Stimulated activated CD4-positive, alpha-beta T cell treated with anti-CD3 and anti-CD28 coated beads, Interleukin-1b, Interleukin-23, amount 100 ng/mL, for 48 hours (primary cell): ENCODE measurements around the gene TLL1.

Experiments used
- DNase-seq: peaks from one replicate; pipeline ENCODE4 v3.0.0-alpha.2; 2020

The TLL1 gene

DNA sequence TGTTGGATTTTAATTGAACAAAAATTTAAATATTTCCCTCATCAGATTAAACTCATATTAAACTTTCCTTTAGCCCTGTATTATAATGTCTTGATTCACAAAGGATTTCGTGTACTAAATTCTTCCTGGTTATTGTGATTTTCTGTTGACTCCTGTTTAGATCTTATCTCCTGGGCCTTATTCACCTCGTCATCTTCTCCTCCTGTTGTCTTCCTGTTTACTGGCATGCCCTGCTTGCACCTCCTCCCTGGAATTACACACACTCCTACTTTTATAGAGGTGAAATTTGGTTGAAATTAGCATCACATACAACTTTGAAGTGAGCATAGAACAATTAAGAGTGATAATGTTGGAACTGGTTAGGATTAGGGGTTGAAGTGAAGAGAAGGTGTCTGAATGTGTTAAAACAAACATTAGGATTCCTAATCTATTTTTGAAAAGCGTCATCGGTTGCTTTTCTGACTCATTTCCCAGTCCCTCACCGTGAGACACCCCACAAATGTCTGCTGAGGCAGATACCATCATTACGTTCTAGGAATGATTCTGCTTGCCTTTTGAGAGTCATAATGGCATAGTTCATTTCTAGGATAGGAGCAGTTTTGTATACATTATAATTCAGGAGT is 32.5 kb downstream of the TLL1 start:
- no peak for DNase-seq

DNA sequence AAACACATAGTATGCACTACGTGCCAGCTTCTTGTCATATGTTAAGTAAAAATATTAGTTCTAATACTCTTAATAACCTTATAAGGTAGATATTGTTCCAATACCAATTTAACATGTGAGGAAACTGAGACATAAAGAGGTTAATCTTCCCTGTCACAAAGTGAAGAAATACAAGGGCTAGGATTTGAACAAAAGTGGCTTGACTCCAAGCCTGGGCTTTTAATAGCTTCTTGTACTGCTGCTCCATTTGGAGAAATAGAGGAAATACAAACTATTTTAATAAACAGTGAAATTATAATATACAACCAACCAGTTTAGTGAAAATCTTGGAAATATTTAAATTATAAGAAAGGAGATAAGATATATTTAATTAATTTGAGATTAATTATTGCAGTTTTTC is 33.2 kb downstream of the TLL1 start:
- DNase-seq = no peak

DNA sequence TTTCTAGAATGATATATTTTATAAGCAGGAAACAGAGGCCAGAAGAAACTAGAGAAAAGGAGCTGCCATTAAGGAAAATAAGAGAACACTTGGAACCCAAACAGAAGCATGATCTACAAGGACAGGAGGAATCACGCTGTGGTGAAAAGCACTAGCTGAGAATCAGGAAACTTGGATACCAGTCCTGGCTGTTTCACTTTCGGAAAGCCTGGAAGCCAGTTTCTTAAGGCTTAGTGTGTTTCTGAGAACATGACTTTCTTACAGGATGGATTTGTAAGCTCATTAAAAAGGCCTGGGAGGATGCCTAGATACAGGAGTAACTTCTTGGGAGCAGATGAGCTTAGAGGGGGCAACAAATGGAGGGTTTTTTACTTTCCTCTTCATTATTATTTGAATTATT is 36.9 kb downstream of the TLL1 start:
- no peak for DNase-seq

DNA sequence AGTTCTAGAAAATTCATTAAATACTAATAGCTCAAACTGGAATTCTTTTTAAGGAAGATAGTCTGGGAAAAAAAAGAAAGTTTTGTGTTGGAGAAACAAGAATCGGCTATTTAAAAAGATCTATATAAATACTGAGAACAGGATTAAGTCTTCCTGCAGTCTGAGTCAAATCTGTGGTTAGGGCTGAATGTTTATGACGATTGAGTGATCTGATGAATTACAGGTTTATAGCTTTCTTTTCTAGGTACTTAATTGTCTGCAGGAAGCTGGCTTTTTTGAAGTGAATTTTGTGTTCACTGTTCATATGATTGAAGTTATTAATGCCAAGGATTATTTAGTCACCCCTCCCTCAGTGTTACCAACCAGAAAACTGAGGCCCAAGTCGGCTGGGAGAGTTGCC is 42.2 kb downstream of the TLL1 start:
- DNase-seq = no peak

DNA sequence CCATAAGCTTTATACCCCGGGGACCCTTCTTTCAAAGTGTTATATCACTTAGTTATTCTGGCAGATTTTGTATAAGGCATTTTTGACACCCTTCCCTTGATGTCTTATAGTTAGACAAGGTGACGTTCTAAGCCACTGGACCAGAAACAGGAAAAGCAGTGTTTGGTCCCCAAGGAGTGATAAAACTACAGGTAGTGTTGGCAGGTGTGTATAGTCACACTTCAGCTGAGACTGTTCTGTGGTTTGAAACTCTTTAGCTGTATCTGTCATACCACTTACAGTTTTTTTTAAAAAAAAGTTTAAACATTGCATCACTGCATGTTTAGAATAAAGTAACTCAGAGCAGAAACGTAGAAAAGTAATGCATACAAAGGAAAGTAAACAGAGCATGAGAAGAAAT is 48.5 kb downstream of the TLL1 start:
- no peak for DNase-seq

DNA sequence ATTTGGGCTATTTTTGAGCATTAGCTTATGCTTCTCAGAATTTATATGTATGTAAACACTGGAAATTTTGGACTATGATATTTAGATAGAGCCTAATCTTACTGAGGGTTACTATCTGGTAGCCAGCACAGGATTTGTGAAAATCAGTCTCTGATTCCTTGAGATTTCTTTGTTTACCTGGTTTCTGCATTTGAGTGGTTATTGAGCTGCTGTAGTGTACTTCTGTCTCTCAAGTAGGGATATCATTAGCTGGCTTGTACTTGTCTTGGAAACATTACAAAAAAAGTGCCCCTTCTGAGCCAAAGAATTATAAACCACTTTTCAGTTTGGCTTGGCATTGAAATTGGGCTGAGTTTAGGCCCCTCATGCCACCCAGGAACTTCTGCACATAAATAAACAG is 49.7 kb downstream of the TLL1 start:
- DNase-seq = no peak

DNA sequence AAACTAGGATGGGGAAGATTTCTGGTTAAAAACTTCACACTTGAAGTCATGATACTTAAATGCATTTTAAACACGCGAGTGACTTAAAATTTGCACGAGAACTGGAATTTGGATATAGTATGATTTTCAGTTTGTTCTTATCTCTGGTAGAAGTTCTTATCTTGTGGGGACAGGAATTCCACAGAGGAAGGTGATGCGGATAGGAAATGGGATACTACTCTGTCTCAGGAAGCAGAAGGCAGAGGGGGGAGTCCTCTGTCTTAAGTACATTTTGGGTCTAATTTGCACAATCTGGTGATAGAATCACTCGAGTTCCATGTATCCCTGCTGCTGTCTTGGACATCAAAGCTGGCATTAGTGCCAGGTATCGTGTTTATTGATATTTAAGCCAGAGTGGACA is 53.3 kb downstream of the TLL1 start:
- no peak for DNase-seq

DNA sequence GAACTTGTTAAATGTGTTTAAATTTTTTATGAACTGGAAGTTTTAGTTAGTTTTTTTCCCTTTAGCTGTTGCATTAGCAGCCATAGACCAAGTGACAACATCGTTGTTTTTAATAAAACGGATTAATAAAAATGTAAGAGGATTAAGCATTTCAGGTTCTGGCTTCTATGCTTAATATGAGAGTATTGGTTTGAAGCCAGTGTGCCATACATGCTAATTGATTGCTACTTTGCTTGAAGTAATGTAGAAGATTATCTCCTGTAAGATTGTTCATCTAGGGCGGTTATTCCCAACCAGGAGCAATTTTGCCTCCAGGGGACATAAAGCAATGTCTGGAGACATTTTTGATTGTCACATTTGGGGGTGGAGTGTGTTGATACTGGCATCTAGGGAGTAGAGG is 54.3 kb downstream of the TLL1 start:
- DNase-seq = no peak

DNA sequence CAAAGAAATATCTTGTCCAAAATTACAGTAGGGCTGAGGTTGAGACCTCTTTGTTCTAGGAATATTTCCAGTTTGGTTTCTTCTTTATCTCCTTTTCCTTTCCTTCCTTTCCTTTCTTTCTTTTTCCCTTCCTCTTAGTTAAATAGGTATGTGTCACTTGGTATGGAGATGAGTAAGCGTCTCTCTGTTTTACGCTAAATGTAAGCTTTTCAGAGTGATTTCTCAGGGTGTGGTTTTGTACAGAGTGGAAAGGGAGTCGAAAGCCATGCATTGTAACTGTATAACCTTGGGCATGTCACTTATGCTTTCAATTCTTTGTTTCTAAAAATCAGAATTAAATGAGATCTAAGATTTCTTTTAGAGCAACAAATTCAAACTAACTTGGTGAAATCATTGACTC is 54.8 kb downstream of the TLL1 start:
- no peak for DNase-seq

DNA sequence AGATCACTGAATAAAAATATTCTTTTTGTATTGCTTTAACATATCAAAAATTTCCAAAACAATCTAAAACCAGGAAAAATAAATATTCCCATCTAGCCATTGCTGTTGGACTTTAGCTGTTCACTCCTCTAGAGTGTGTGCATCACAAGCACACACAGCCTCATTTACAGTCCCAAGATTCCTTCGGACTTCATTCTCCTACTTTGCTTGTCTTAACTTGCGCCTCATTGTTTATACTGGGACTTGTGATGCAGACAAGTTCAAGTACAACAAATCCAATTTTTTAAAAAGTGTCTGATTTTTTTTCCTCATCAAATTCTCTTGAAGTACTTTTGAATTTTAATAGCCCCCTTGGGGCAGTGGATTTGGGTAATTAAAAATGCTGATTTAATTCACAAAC is 55.6 kb downstream of the TLL1 start:
- DNase-seq = no peak

DNA sequence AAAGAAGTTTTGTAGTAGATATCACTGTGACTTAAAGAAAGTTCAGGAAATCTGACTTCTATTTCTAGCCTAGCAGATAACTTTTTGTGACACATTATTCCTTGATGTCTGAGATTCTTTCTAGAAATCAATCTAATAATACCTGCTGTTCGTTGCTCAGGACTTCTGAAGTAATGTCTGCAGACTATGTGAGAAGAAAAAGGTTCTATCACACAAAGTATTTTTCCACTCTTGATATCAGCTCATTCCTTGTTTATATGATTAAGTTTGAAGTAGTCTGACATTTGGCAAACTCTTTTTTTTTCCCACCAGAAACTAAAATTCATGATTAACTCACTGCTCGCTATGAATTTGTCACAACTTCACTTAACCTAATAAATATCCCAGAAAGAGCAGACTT is 56.6 kb downstream of the TLL1 start:
- DNase-seq = no peak

DNA sequence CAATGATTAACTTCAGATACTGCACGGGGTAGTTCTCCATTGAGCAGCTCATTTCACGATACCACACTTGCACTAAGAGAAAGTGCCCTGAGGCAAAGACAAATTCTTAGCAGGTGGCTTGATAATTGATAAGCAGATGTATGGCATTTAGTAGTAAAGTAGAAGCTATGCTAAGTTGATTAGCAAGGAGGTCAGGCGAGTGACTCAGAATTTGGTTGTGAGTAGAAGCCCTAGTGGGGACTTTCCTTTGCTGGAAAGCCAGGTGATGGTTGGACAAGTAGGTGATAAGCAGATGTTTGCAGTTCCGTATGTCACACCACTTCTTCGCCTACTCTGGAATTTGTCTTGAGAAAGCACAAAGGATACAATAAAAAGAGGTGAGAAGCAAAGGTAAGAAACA is 58.7 kb downstream of the TLL1 start:
- no peak for DNase-seq

DNA sequence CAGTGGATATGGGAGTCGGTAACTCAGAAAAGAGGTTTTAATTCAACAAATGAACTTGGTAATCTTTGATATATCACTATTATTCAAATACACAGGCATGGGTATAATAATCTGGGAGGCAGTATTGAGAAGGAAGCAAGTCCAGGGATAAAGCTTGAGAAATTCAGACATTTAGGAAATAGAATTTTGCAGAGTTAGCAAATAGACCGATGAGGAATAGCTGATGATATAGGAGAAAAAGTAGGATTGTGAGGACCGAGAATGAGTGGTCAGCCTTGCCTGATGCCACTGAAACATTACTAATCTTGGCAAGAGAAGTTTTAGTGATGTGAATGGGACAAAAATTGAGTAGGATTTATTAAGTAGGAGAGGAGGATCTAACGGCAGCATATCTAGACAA is 71.9 kb downstream of the TLL1 start:
- DNase-seq = no peak

DNA sequence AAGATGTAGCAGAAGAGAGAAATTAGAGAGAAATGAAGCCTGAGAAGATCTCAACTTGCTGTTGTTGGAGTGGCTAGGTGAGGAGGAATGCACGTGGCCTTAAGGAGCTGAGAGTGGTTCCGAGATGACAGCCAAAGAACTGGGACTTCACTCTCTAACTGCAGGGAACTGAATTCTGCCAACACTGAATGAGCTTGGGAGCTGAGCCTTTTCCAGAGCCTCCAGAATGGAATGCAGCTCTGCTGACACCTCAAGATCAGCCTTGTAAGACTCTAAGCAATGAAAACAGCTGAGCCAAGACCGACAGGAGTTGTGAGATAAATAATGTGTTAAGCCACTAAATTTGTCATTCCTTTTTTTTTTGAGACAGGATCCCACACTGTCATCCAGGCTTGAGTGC is 73.0 kb downstream of the TLL1 start:
- DNase-seq = no peak

DNA sequence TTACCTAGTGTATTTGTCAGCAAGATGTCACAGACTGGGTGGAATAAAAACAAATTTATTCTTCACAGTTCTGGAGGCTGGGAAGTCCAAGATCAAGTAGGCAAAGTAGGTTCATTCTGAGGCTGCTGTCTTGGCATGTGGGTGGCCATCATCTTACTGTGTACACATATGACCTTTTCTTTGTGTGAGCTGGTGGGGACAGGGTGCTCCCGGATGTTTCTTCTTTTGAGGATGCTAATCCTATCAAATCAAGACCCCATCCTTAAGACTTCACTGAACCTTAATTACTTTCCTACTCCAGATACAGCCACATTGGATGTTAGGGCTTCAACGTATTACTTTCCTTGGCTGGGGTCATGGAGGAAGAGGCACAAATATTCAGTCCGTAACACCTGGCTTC is 74.0 kb downstream of the TLL1 start:
- no peak for DNase-seq

DNA sequence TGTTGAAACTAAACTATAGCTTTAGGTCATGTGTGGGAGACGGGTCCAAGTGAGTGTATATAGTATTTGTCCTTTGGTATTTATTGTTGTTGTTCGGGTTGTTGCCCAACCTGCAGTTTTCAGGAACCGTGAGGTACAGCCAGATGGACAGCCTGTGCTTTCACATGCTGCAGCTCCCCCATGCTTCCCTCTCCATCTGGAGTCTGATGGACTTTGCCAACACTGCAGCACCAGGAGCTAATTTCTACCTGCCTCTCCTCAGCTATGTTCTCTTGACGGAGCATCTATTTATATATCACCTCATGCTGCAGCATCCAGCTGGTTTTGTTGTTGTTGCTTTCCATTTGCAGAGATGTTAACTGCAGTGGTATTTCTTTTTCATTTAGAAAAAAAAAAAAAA is 80.1 kb downstream of the TLL1 start:
- no peak for DNase-seq

DNA sequence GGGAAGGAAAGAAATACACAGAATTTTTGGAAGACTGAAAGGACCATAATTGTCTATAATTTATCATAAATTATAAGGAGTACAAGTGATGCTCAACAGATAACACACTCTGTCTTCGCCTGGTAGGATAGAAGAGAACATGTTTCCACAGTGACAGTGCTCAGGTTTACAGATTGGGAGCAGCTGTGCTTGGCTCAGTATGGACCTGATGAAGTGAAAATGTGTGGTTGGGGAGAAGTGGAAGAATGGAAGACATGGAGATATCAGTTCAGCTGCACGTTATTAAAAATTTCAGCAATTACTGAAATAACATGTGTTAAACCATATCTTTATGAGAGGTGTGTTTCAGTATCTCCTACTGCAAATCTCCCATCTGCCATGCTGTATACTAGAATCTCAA is 90.6 kb downstream of the TLL1 start:
- DNase-seq = no peak

DNA sequence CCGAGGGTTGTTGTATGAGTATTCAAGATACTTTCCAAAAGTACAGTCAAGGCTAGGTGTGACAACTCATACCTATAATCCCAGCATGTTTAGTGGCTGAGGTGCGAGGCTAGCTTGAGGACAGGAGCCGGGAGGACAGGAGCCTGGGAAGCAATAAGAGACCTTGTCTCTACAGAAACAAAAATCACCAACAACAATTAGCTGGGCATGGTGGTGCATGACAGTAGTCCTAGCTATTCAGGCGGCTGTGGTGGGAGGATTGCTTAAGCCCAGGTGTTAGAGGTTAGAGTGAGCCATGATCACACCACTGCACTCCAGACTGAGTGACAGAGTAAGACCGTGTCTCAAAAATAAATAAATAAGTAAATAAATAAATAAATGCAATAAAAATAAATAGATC is 91.6 kb downstream of the TLL1 start:
- DNase-seq = no peak

DNA sequence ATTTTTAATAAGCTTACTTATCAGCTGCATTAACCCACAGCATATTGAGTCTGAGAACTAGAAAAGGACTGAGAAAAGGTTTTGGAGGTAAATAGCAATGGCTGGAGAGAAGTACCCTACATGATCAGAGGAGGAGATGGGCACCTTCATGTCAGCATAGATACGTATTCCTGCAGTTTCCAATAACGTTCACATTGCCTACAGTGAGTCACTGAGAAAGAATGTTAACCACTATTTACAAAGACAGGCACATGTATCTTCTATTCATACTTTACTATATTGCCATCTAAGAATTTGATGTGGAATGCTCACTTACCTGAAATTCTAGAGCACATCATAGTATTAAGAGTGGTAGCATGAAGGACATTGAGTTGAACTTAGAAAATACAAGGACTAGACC is 92.5 kb downstream of the TLL1 start:
- DNase-seq = no peak

DNA sequence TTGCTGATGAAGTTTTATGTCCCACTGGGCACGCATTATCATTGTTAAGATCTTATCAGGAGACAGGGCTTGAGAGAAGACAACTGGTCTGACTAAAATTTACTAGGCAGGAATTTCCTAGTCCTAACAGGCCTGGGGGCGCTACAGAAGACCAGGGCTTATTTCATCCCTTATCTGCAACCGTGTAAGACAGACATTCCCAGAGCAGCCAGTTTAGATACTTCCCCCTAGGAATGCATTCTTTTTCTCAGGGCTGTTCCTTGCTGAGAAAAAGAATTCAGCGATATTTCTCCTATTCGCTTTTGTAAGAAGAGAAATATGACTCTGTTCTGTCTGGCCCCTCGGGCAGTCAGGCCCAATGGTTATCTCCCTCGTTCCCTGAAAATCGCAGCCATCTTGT is 93.8 kb downstream of the TLL1 start:
- DNase-seq = no peak

DNA sequence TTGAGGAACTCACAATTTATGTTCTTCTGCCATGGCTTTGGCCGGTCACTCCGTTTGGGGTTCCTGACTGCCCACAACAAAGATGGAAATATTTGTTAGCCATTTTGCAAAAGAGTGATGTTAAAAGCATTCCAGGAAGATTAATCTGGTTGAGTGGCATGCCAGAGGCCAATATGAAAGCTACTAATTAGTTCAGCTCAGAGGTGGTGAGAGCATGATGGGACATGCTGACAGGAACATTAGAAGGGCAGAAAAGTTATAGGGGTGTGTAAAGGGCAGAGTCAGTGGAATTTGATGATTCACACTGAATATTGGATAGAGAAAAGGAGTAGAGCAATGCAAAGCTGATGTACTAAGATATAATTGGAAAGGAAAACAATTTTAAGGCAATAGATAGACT is 94.4 kb downstream of the TLL1 start:
- no peak for DNase-seq

DNA sequence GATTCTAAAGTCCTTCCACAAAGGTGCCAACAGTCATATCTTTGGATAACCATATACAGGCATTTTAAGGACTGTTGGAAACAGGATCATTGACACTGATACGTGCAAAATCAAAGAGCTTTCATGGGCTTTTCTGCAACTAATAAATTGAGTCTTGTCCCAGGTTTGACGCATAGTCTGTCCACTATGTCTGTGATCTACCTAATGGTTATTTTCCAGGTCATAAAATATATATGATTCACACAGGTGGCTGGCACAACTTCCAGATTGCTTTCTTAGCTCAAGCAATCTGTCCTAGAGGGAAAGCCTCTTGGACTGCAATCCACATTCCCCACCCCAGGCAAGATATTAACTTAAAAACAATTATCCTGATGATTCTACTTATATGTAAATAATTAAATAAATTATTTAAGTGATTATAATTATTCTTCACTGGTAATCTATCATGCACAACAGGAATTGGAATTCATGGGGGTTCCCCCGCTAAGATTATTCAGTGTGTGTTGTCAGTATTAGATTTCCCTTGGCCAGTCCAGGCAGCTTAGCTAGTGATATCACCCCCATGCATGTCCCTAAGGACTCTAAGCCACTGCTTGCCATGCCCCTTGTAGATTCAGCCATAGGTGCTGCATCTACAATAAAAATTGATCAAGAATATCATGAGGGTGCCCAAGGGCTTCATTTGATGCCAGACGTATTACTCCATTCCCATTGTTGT is 97.8 kb downstream of the TLL1 start:
- DNase-seq = no peak

DNA sequence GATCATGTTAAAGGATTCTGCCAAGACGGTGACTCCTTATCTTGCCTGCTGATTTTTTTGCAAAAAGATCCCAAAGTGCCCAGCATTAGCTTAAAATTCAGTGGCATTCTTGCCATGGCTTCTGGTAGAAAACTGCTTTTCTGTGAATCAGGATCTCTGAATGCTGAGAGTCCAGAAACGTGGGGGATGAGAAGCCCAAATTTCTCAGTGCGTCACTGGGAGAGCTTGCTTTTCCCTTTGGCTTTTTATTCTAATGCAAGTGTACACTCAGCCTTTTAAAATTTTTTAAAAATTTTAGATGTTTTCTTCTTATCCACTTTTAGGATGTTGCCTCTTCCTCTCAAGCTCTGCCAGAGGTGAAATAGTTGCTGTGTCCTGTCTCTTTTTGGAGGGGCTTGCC is 98.4 kb downstream of the TLL1 start:
- no peak for DNase-seq

DNA sequence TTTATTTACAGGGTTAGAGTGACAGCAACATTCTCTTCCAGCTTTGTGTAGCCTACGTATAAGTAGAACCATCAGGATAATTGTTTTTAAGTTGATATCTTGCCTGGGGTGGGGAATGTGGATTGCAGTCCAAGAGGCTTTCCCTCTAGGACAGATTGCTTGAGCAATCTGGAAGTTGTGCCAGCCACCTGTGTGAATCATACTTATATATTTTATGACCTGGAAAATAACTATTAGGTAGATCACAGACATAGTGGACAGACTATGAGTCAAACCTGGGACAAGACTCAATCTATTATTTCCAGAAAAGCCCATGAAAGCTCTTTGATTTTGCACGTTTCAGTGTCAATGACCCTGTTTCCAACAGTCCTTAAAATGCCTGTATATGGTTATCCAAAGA is 98.9 kb downstream of the TLL1 start:
- DNase-seq = no peak

DNA sequence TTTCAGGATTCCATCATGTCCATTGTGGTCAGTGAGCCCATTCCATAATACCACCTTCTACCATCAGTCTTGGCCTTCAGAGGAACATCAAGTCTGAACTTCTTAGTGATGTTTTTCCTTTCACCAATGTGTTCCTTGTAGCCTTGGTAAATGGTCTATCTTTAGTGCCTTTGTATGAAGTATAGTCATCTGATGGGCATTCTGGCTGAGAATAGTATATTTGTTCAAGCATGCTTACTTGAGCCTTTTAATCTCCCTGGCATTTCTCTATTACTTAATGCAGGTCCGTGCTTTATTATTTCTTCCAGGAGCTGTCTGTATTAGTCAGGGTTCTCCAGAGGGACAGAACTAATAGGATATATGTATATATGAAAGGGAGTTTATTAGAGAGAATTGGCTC is 99.7 kb downstream of the TLL1 start:
- DNase-seq = no peak
